HUES6 (cell line): ENCODE measurements around the gene NOL3.

Source experiments
- H3K27ac ChIP-seq: 2 replicates; pipeline ENCODE4 v1.7.0; 2013; ENCODE audit warnings: low read depth, mild to moderate bottlenecking, low read length, inconsistent platforms
- H3K27me3 ChIP-seq: 2 replicates; pipeline ENCODE4 v1.6.1; 2013; ENCODE audit warnings: low read length; ENCODE audit not compliant: control insufficient read depth, insufficient read depth
- H3K36me3 ChIP-seq: 2 replicates; pipeline ENCODE4 v1.6.1; 2013; ENCODE audit warnings: low read length; ENCODE audit not compliant: control insufficient read depth, insufficient read depth
- H3K4me1 ChIP-seq: 2 replicates; pipeline ENCODE4 v1.6.1; 2013; ENCODE audit warnings: low read length; ENCODE audit not compliant: control insufficient read depth, insufficient read depth
- H3K4me3 ChIP-seq: 2 replicates; pipeline ENCODE4 v1.5.1; 2013; ENCODE audit warnings: low read depth, low read length
- H3K9ac ChIP-seq: one replicate; pipeline ENCODE4 v1.6.1; 2013; ENCODE audit warnings: mild to moderate bottlenecking, low read length
- H3K9me3 ChIP-seq: 2 replicates; pipeline ENCODE4 v1.6.1; 2013; ENCODE audit warnings: low read depth, low read length; ENCODE audit not compliant: control insufficient read depth, insufficient read depth

NOL3 gene

GRCh38 chr16:67165121-67166078, 4.9 kb upstream of the NOL3 start:
- no peaks in the 10 kb centered on the region for H3K9me3 ChIP-seq
- no peak overlapping the region for H3K9ac ChIP-seq
- H3K27ac ChIP-seq: no peak overlapping the region
- peak overlapping the region; percentile 55 for H3K4me3 ChIP-seq
- peaks cover 92% of the 10 kb centered on the region for H3K27me3 ChIP-seq
- H3K36me3 ChIP-seq: no peaks in the 10 kb centered on the region
- peaks cover 14% of the 10 kb centered on the region for H3K4me1 ChIP-seq

GRCh38 chr16:67166110-67166547, 4.2 kb upstream of the NOL3 start:
- no peak overlapping the region for H3K4me3 ChIP-seq
- peaks cover 90% of the 10 kb centered on the region for H3K27me3 ChIP-seq
- no peak overlapping the region for H3K27ac ChIP-seq

GRCh38 chr16:67166598-67167168, 3.7 kb upstream of the NOL3 start:
- H3K9ac ChIP-seq: no peak overlapping the region
- H3K27me3 ChIP-seq: peaks cover 90% of the 10 kb centered on the region
- no peak overlapping the region for H3K27ac ChIP-seq
- H3K4me3 ChIP-seq: no peak overlapping the region
- no peaks in the 10 kb centered on the region for H3K9me3 ChIP-seq
- peaks cover 19% of the 10 kb centered on the region for H3K4me1 ChIP-seq
- H3K36me3 ChIP-seq: no peaks in the 10 kb centered on the region

More at GRCh38 chr16:67166110-67166547, 4.2 kb upstream of the NOL3 start:
- no peak overlapping the region for H3K9ac ChIP-seq
- no peaks in the 10 kb centered on the region for H3K9me3 ChIP-seq
- H3K4me1 ChIP-seq: peaks cover 17% of the 10 kb centered on the region
- no peaks in the 10 kb centered on the region for H3K36me3 ChIP-seq

GRCh38 chr16:67167588-67167987, 2.8 kb upstream of the NOL3 start:
- Histone ChIP-seq H3K4me3 (no peak overlapping the region), H3K36me3 (no peaks in the 10 kb centered on the region), H3K27ac (no peak overlapping the region), H3K9ac (no peak overlapping the region), H3K4me1 (peaks cover 19% of the 10 kb centered on the region), H3K9me3 (no peaks in the 10 kb centered on the region), H3K27me3 (peaks cover 90% of the 10 kb centered on the region)

GRCh38 chr16:67169011-67169451, 1.3 kb upstream of the NOL3 start:
- Histone ChIP-seq H3K4me3 (peak overlapping the region; percentile 79), H3K9ac (no peak overlapping the region)

GRCh38 chr16:67169642-67170167, 633 bp upstream of the NOL3 start:
- no peak overlapping the region for H3K27ac ChIP-seq
- H3K9ac ChIP-seq: peak overlapping the region; percentile 41
- peak overlapping the region; percentile 79 for H3K4me3 ChIP-seq
- peaks cover 19% of the 10 kb centered on the region for H3K4me1 ChIP-seq
- no peaks in the 10 kb centered on the region for H3K9me3 ChIP-seq
- H3K27me3 ChIP-seq: peaks cover 87% of the 10 kb centered on the region
- H3K36me3 ChIP-seq: no peaks in the 10 kb centered on the region

More at GRCh38 chr16:67169011-67169451, 1.3 kb upstream of the NOL3 start:
- peaks cover 21% of the 10 kb centered on the region for H3K4me1 ChIP-seq
- no peak overlapping the region for H3K27ac ChIP-seq
- H3K9me3 ChIP-seq: no peaks in the 10 kb centered on the region
- H3K27me3 ChIP-seq: peaks cover 87% of the 10 kb centered on the region
- H3K36me3 ChIP-seq: no peaks in the 10 kb centered on the region

- peaks cover 17% of the 10 kb centered on the region for H3K4me1 ChIP-seq
- no peak overlapping the region; the same call in 1 of the 2 replicates for H3K27ac ChIP-seq
- no peaks in the 10 kb centered on the region for H3K36me3 ChIP-seq
- peak overlapping the region; percentile 65 for H3K9ac ChIP-seq
- H3K4me3 ChIP-seq: peak overlapping the region; percentile 79
- H3K9me3 ChIP-seq: no peaks in the 10 kb centered on the region
- peaks cover 87% of the 10 kb centered on the region for H3K27me3 ChIP-seq
These were observed 761 bp downstream of the NOL3 start for GRCh38 chr16:67170949-67171649.

- peaks cover 20% of the 10 kb centered on the region for H3K4me1 ChIP-seq
- peaks cover 86% of the 10 kb centered on the region for H3K27me3 ChIP-seq
- H3K9ac ChIP-seq: peak overlapping the region; percentile 14
- H3K4me3 ChIP-seq: peak overlapping the region; percentile 66
- H3K36me3 ChIP-seq: no peaks in the 10 kb centered on the region
- no peaks in the 10 kb centered on the region for H3K9me3 ChIP-seq
- H3K27ac ChIP-seq: no peak overlapping the region
These were observed 3.0 kb downstream of the NOL3 start for GRCh38 chr16:67173323-67173722.

GRCh38 chr16:67173808-67174705, 3.7 kb downstream of the NOL3 start:
- peak overlapping the region; percentile 14 for H3K9ac ChIP-seq
- no peaks in the 10 kb centered on the region for H3K36me3 ChIP-seq
- H3K27ac ChIP-seq: no peak overlapping the region
- H3K27me3 ChIP-seq: peaks cover 86% of the 10 kb centered on the region
- H3K4me3 ChIP-seq: peak overlapping the region; percentile 66
- peaks cover 25% of the 10 kb centered on the region for H3K4me1 ChIP-seq
- no peaks in the 10 kb centered on the region for H3K9me3 ChIP-seq

GRCh38 chr16:67174706-67175231, 4.4 kb downstream of the NOL3 start:
- peaks cover 83% of the 10 kb centered on the region for H3K27me3 ChIP-seq
- no peak overlapping the region for H3K27ac ChIP-seq

More at GRCh38 chr16:67174706-67175231, 4.4 kb downstream of the NOL3 start:
- Histone ChIP-seq H3K4me1 (peaks cover 25% of the 10 kb centered on the region), H3K4me3 (peak overlapping the region; percentile 66), H3K9ac (no peak overlapping the region), H3K9me3 (no peaks in the 10 kb centered on the region), H3K36me3 (no peaks in the 10 kb centered on the region)
